K562 (cell line): ENCODE data around the gene NME4. TPM values are rescaled to one million over a fixed set of nuclear protein-coding genes. Genes with fewer than 3 reads are reported as not detected.

Experiments
- ARHGAP35 ChIP-seq: fragments of 450-650 bp; IDR thresholded peaks from 2 replicates; pipeline ENCODE4 v1.6.1; 2018; ENCODE audit not compliant: partially characterized antibody
- ATF7 ChIP-seq: fragments of 450-650 bp; IDR thresholded peaks from 2 replicates; pipeline ENCODE4 v1.7.1; 2014; ENCODE audit warnings: mild to moderate bottlenecking, moderate library complexity
- CREBBP ChIP-seq: IDR thresholded peaks from one replicate; pipeline ENCODE4 v1.6.1; 2012; ENCODE audit warnings: low read depth, mild to moderate bottlenecking, control low read depth, inconsistent platforms, low read length
- ESRRA ChIP-seq: fragments of 450-650 bp; IDR thresholded peaks from 2 replicates; pipeline ENCODE4 v1.6.1; 2014; ENCODE audit warnings: low read depth, mild to moderate bottlenecking, moderate library complexity, borderline replicate concordance
- ID3 ChIP-seq, 2 experiments: fragments of 250-450 bp in 1 of 2; fragments of 450-650 bp in 1 of 2; sonication (Bioruptor Pico) in 1 of 2; IDR thresholded peaks; 2 replicates each; pipeline versions ENCODE4 v1.6.1 to v1.8.0; 2016 to 2021; ENCODE audit warnings: mild to moderate bottlenecking in 2 of 2, moderate library complexity in 2 of 2, missing compliant biosample characterization in 1 of 2, missing genetic modification characterization in 1 of 2
- MCM2 ChIP-seq: fragments of 450-650 bp; IDR thresholded peaks from 2 replicates; pipeline ENCODE4 v1.6.1; 2017; ENCODE audit warnings: low read depth, mild to moderate bottlenecking
- MCM3 ChIP-seq: fragments of 450-650 bp; IDR thresholded peaks from 2 replicates; pipeline ENCODE4 v1.6.1; 2016
- MCM5 ChIP-seq: fragments of 450-650 bp; IDR thresholded peaks from 2 replicates; pipeline ENCODE4 v1.6.1; 2016; ENCODE audit warnings: low read depth
- NFIX ChIP-seq: fragments of 250-450 bp; sonication (Bioruptor Pico); IDR thresholded peaks from 2 replicates; pipeline ENCODE4 v1.4.0; 2020; ENCODE audit warnings: low read depth, mild to moderate bottlenecking, moderate library complexity
- NR4A1 ChIP-seq, 2 experiments: fragments of 250-450 bp in 1 of 2; fragments of 450-650 bp in 1 of 2; sonication (Bioruptor Pico) in 1 of 2; IDR thresholded peaks; 2 replicates each; pipeline versions ENCODE4 v1.4.0 to v1.6.1; 2016 to 2020; ENCODE audit warnings: mild to moderate bottlenecking in 2 of 2, missing compliant biosample characterization in 1 of 2, missing genetic modification characterization in 1 of 2, moderate library complexity in 1 of 2
- RNF2 ChIP-seq: sonication (generic); IDR thresholded peaks from 2 replicates; pipeline ENCODE4 v1.6.1; 2016
- RUNX1 ChIP-seq: sonication (generic); IDR thresholded peaks from 2 replicates; pipeline ENCODE4 v1.6.1; 2016; ENCODE audit warnings: antibody characterized with exemption, low read depth
- SIX5 ChIP-seq, 2 experiments: IDR thresholded peaks; 2 replicates each; pipeline ENCODE4 v1.6.1; 2011; ENCODE audit warnings: low read length in 2 of 2, borderline replicate concordance in 1 of 2, low read depth in 1 of 2, mild to moderate bottlenecking in 1 of 2, moderate library complexity in 1 of 2; ENCODE audit not compliant: insufficient read depth in 1 of 2
- USF1 ChIP-seq: sonication (generic); formaldehyde crosslinking; IDR thresholded peaks from 2 replicates; pipeline ENCODE4 v1.9.0; 2022; ENCODE audit warnings: mild to moderate bottlenecking, missing genetic modification reagents
- XRCC3 ChIP-seq: fragments of 450-650 bp; IDR thresholded peaks from 2 replicates; pipeline ENCODE4 v1.6.1; 2017; ENCODE audit warnings: mild to moderate bottlenecking, moderate library complexity
- YY1 ChIP-seq, 3 experiments: IDR thresholded peaks; 2 replicates each; pipeline ENCODE4 v1.6.1; 2011; ENCODE audit warnings: low read length in 2 of 3, mild to moderate bottlenecking in 2 of 3, moderate library complexity in 2 of 3, borderline replicate concordance in 1 of 3, control low read depth in 1 of 3, low read depth in 1 of 3; ENCODE audit not compliant: insufficient read depth in 3 of 3, insufficient replicate concordance in 2 of 3, control insufficient read depth in 1 of 3, insufficient read length in 1 of 3; ENCODE audit errors: extremely low read depth in 1 of 3
- ZBTB33 ChIP-seq: sonication (generic); formaldehyde crosslinking; IDR thresholded peaks from 2 replicates; pipeline ENCODE4 v1.8.1; 2023; ENCODE audit warnings: mild to moderate bottlenecking, missing genetic modification reagents
- ZBTB34 ChIP-seq: fragments of 250-450 bp; sonication (Bioruptor Pico); IDR thresholded peaks from 2 replicates; pipeline ENCODE4 v1.8.0; 2021; ENCODE audit warnings: mild to moderate bottlenecking, moderate library complexity
- ZEB2 ChIP-seq: fragments of 450-650 bp; IDR thresholded peaks from 2 replicates; pipeline ENCODE4 v1.6.1; 2016
- ZNF174 ChIP-seq: fragments of 250-450 bp; sonication (Bioruptor Pico); IDR thresholded peaks from 2 replicates; pipeline ENCODE4 v1.4.0; 2020; ENCODE audit warnings: mild to moderate bottlenecking
- ZNF224 ChIP-seq: sonication (generic); formaldehyde crosslinking; IDR thresholded peaks from 2 replicates; pipeline ENCODE4 v1.8.0; 2022; ENCODE audit warnings: mild to moderate bottlenecking, missing genetic modification reagents
- ZNF263 ChIP-seq: sonication (generic); formaldehyde crosslinking; IDR thresholded peaks from 2 replicates; pipeline ENCODE4 v1.8.0; 2022; ENCODE audit warnings: mild to moderate bottlenecking, missing genetic modification reagents, borderline replicate concordance
- ZNF347 ChIP-seq: fragments of 450-650 bp; formaldehyde crosslinking; IDR thresholded peaks from 2 replicates; pipeline ENCODE4 v1.4.0; 2020; ENCODE audit warnings: low read depth, mild to moderate bottlenecking, moderate library complexity
- ZNF445 ChIP-seq: fragments of 250-450 bp; sonication (Bioruptor Pico); IDR thresholded peaks from 2 replicates; pipeline ENCODE4 v1.4.0; 2020; ENCODE audit warnings: low read depth, mild to moderate bottlenecking, moderate library complexity
- ZNF778 ChIP-seq: fragments of 450-650 bp; formaldehyde crosslinking; IDR thresholded peaks from 2 replicates; pipeline ENCODE4 v1.4.0; 2020; ENCODE audit warnings: mild to moderate bottlenecking, moderate library complexity
- polyA plus RNA-seq, 8 experiments: library from polyadenylated mRNA; depleted of rRNA in 4 of 8; stranded (reverse) in 5 of 8; unstranded in 3 of 8; fragments of >200 nt; fragmentation: Nextera tagmentation in 2 of 8; fragmentation: Illumina TruSeq in 1 of 8; extraction: Ambion mirVana in 2 of 8; extraction: Trizol in 1 of 8; gene quantifications; 2 replicates each; pipeline versions ENCODE4 v1.2.1 to v1.2.3, GENCODE V29; 2011 to 2014; ENCODE audit warnings: inconsistent platforms in 1 of 8, missing spikeins in 1 of 8
- total RNA-seq, 7 experiments: library from RNA; depleted of rRNA in 6 of 7; stranded (reverse); fragments of >200 nt in 6 of 7; fragmentation: Illumina TruSeq in 2 of 7; extraction: Trizol in 2 of 7; gene quantifications; 2 replicates each; pipeline versions ENCODE4 v1.2.1 to v1.2.3, GENCODE V29; 2011 to 2021; ENCODE audit warnings: low replicate concordance in 1 of 7

The NME4 gene
- total and polyA plus RNA-seq, 9 of the 15 experiments (the other 6 are each of a cell fraction or from before 2014, with no cell fraction given) = 15.4 to 264 (median 139) TPM

- TF ChIP-seq CREBBP (no peak), MCM2 (no peak), ARHGAP35 (no peak), ZNF263 (CRISPR knock-in tag) (no peak), ZBTB34 (no peak), NR4A1 (CRISPR knock-in tag; IDR thresholded peaks at IDR 0.05) (no peak), NR4A1 (tag; IDR thresholded peaks at IDR 0.05) (no peak), ZNF224 (CRISPR knock-in tag) (no peak), MCM5 (no peak), RUNX1 (no peak), YY1 (IDR thresholded peaks at IDR 0.05; ENCODE audit: borderline replicate concordance in 1 of 3, control insufficient read depth in 1 of 3, extremely low read depth in 1 of 3, insufficient read depth in 3 of 3, insufficient read length in 1 of 3, insufficient replicate concordance in 2 of 3, low read depth in 1 of 3, low read length in 2 of 3) (peak in 2 of 3 experiments; percentile 55 to 78), XRCC3 (no peak), USF1 (CRISPR knock-in tag) (no peak), ZNF174 (CRISPR knock-in tag) (no peak), ID3 (CRISPR knock-in tag; IDR thresholded peaks at IDR 0.05) (no peak), ID3 (tag; IDR thresholded peaks at IDR 0.05) (no peak), ZNF778 (CRISPR knock-in tag) (no peak), ZNF445 (CRISPR knock-in tag) (no peak), RNF2 (no peak), ZBTB33 (CRISPR knock-in tag) (no peak), ATF7 (peak; percentile 63), SIX5 (IDR thresholded peaks at IDR 0.05; ENCODE audit: borderline replicate concordance in 1 of 2, insufficient read depth in 1 of 2, low read depth in 1 of 2, low read length in 2 of 2) (no peak), NFIX (CRISPR knock-in tag) (no peak), ZEB2 (no peak), MCM3 (no peak), ZNF347 (CRISPR knock-in tag) (no peak), ESRRA (no peak)
These were observed 26.6 kb upstream of the NME4 start, which contains the start of gene MRPL28 (continued) for GRCh38 chr16:370443-370842.
